HG03196 (cell line): ENCODE measurements around the gene PCDH18.
"Not testable (repeated sequence)": the region's sequence is repeated elsewhere in the genome, so short reads cannot be mapped to it uniquely, and the experiment has no call there.

Experiments used
- ATAC-seq: cut with Tn5 transposase; IDR thresholded peaks from one replicate; pipeline ENCODE4 v1.9.1; 2021; ENCODE audit not compliant: unreplicated experiment

Gene PCDH18

GRCh38 chr4:137531986-137532868 is at the start of gene PCDH18:
TSS of gene PCDH18 (minus strand) at chr4:137532494. CDS start at chr4:137532088, 406 bp downstream.
- peak; percentile 73 for ATAC-seq

GRCh38 chr4:137576446-137576845 is 44.2 kb upstream of the PCDH18 start:
- no peak for ATAC-seq

- ATAC-seq: no peak
Observed at GRCh38 chr4:137572647-137573046, 40.4 kb upstream of the PCDH18 start.

- ATAC-seq: no peak
Observed at GRCh38 chr4:137572163-137572562, 39.9 kb upstream of the PCDH18 start.

- ATAC-seq: no peak
Observed at GRCh38 chr4:137559801-137560200, 27.5 kb upstream of the PCDH18 start.

- no peak for ATAC-seq
Observed at GRCh38 chr4:137558951-137559350, 26.7 kb upstream of the PCDH18 start.

- ATAC-seq: no peak
Observed at GRCh38 chr4:137545461-137545861, 13.2 kb upstream of the PCDH18 start.

- ATAC-seq: no peak
Observed at GRCh38 chr4:137543648-137544047, 11.4 kb upstream of the PCDH18 start.

GRCh38 chr4:137543198-137543597 is 10.9 kb upstream of the PCDH18 start:
- no peak for ATAC-seq

- no peak for ATAC-seq
Observed at GRCh38 chr4:137541876-137542646, 9.8 kb upstream of the PCDH18 start.

GRCh38 chr4:137541181-137541580 is 8.9 kb upstream of the PCDH18 start:
- no peak for ATAC-seq

GRCh38 chr4:137540356-137540755 is 8.1 kb upstream of the PCDH18 start:
- no peak for ATAC-seq

- no peak for ATAC-seq
Observed at GRCh38 chr4:137538526-137538925, 6.2 kb upstream of the PCDH18 start.

- not testable (repeated sequence) for ATAC-seq
Observed at GRCh38 chr4:137537807-137538206, 5.5 kb upstream of the PCDH18 start.

- ATAC-seq: no peak
Observed at GRCh38 chr4:137536789-137537561, 4.7 kb upstream of the PCDH18 start.

- ATAC-seq: no peak
Observed at GRCh38 chr4:137535718-137536117, 3.4 kb upstream of the PCDH18 start.

GRCh38 chr4:137534516-137534915 is 2.2 kb upstream of the PCDH18 start:
- ATAC-seq: no peak

- ATAC-seq: no peak
Observed at GRCh38 chr4:137533855-137534254, 1.6 kb upstream of the PCDH18 start.

- ATAC-seq: peak; percentile 21
Observed at GRCh38 chr4:137532869-137533236, 559 bp upstream of the PCDH18 start.

GRCh38 chr4:137531168-137531985 is 917 bp downstream of the PCDH18 start:
- no peak for ATAC-seq
